H1 (cell line): ENCODE results near the gene GPC3. TPM values are rescaled to one million over a fixed set of nuclear protein-coding genes. Genes with fewer than 3 reads are reported as not detected.

Source experiments
- CTCF ChIA-PET: fragments of 300-600 bp; sonication (Branson Sonifier 250); formaldehyde crosslinking; loops from one replicate; lab custom pipeline; 2021; ENCODE audit not compliant: partially characterized antibody; lab: Charles Lee
- POLR2A ChIA-PET: fragments of 300-600 bp; sonication (Branson Sonifier 250); formaldehyde crosslinking; loops from one replicate; lab custom pipeline; 2021; ENCODE audit warnings: inconsistent platforms; ENCODE audit not compliant: partially characterized antibody; lab: Charles Lee
- DNase-seq, 2 experiments: peaks; one replicate each; pipeline versions ENCODE4 v3.0.0 to v3.0.0-alpha.2; 2010 to 2022; ENCODE audit warnings: low spot score in 2 of 2, low read depth in 1 of 2, mixed read lengths in 1 of 2
- FAIRE-seq: peaks from 2 replicates; lab custom pipeline; 2011; peaks lifted over from hg19 to GRCh38; lab: Jason Lieb, UNC
- H2AFZ ChIP-seq: 2 replicates; pipeline ENCODE4 v1.8.1; 2012; ENCODE audit warnings: low read length, inconsistent platforms
- H2AK5ac ChIP-seq: 2 replicates; pipeline ENCODE4 v1.6.1; 2013; ENCODE audit warnings: low read depth, low read length
- H2BK120ac ChIP-seq: replicated peaks from 2 replicates; pipeline ENCODE3; 2013; ENCODE audit warnings: low read depth, low read length, inconsistent platforms
- H2BK12ac ChIP-seq: 2 replicates; pipeline ENCODE4 v1.6.1; 2013; ENCODE audit warnings: low read depth, low read length
- H2BK15ac ChIP-seq: 2 replicates; pipeline ENCODE4 v1.6.1; 2013; ENCODE audit warnings: low read length
- H2BK20ac ChIP-seq: 2 replicates; pipeline ENCODE4 v1.6.1; 2013; ENCODE audit warnings: low read length
- H2BK5ac ChIP-seq: 2 replicates; pipeline ENCODE4 v1.6.1; 2013; ENCODE audit warnings: low read depth, low read length
- H3K14ac ChIP-seq: 2 replicates; pipeline ENCODE4 v1.6.1; 2013; ENCODE audit warnings: inconsistent platforms; ENCODE audit not compliant: insufficient read length
- H3K18ac ChIP-seq: 2 replicates; pipeline ENCODE4 v1.6.1; 2013; ENCODE audit warnings: low read length; ENCODE audit errors: extremely low read depth
- H3K23ac ChIP-seq: 2 replicates; pipeline ENCODE4 v1.6.1; 2013; ENCODE audit warnings: inconsistent platforms; ENCODE audit not compliant: insufficient read length
- H3K23me2 ChIP-seq: 2 replicates; pipeline ENCODE4 v1.6.1; 2013; ENCODE audit warnings: low read depth, low read length
- H3K27ac ChIP-seq: 2 replicates; pipeline ENCODE4 v1.6.1; 2011; ENCODE audit warnings: low read depth, low read length, inconsistent platforms
- H3K27me3 ChIP-seq, 4 experiments: replicated peaks in 1 of 4; 1 replicate in 1 of 4; 2 replicates in 3 of 4; pipeline versions ENCODE4 v1.6.1 to v1.8.1; 2011 to 2013; ENCODE audit warnings: low read length in 3 of 4, mild to moderate bottlenecking in 3 of 4, inconsistent platforms in 2 of 4, mixed read lengths in 2 of 4, moderate library complexity in 1 of 4; ENCODE audit not compliant: control insufficient read depth in 3 of 4, insufficient read depth in 3 of 4; ENCODE audit errors: extremely low read depth in 1 of 4
- H3K36me3 ChIP-seq, 4 experiments: 2 replicates each; pipeline versions ENCODE4 v1.6.1 to v1.8.1; 2011 to 2013; ENCODE audit warnings: mild to moderate bottlenecking in 4 of 4, low read length in 3 of 4, moderate library complexity in 2 of 4, control low read depth in 1 of 4, inconsistent platforms in 1 of 4; ENCODE audit not compliant: insufficient read depth in 4 of 4, control insufficient read depth in 2 of 4
- H3K4ac ChIP-seq: replicated peaks from 2 replicates; pipeline ENCODE3; 2013; ENCODE audit warnings: low read length, low read depth, mixed read lengths, inconsistent platforms; ENCODE audit not compliant: insufficient read length
- H3K4me1 ChIP-seq, 4 experiments: replicated peaks in 1 of 4; 1 replicate in 1 of 4; 2 replicates in 3 of 4; pipeline versions ENCODE4 v1.6.1 to v1.8.1; 2011 to 2013; ENCODE audit warnings: low read length in 3 of 4, inconsistent platforms in 2 of 4, mixed read lengths in 1 of 4; ENCODE audit not compliant: insufficient read depth in 4 of 4, control insufficient read depth in 3 of 4
- H3K4me2 ChIP-seq, 2 experiments: 2 replicates each; pipeline versions ENCODE4 v1.6.1 to v1.8.1; 2011 to 2013; ENCODE audit warnings: low read depth in 2 of 2, low read length in 2 of 2, control low read depth in 1 of 2, inconsistent platforms in 1 of 2, mild to moderate bottlenecking in 1 of 2; ENCODE audit not compliant: insufficient read depth in 1 of 2
- H3K4me3 ChIP-seq, 4 experiments: fragments of 200-600, 300-600 bp in 1 of 4; sonication (generic), shearing (Covaris generic), sonication (Bioruptor Twin) in 1 of 4; 2 replicates each; pipeline versions ENCODE4 v1.5.1 to v1.8.1; 2011 to 2016; ENCODE audit warnings: low read length in 4 of 4, low read depth in 3 of 4, control low read depth in 2 of 4, inconsistent platforms in 2 of 4, mild to moderate bottlenecking in 2 of 4, mixed read lengths in 1 of 4, moderate library complexity in 1 of 4; ENCODE audit not compliant: insufficient read depth in 2 of 4; ENCODE audit errors: extremely low read depth in 1 of 4
- H3K56ac ChIP-seq: replicated peaks from 2 replicates; pipeline ENCODE3; 2013; ENCODE audit warnings: low read depth, mild to moderate bottlenecking, mixed read lengths, low read length, inconsistent platforms; ENCODE audit not compliant: insufficient read length
- H3K79me1 ChIP-seq: 2 replicates; pipeline ENCODE4 v1.6.1; 2013; ENCODE audit warnings: low read depth, low read length, control low read depth
- H3K79me2 ChIP-seq, 2 experiments: 2 replicates each; pipeline versions ENCODE4 v1.6.1 to v1.8.1; 2012 to 2013; ENCODE audit warnings: low read length in 2 of 2, mild to moderate bottlenecking in 2 of 2, inconsistent platforms in 1 of 2; ENCODE audit not compliant: insufficient read depth in 2 of 2, control insufficient read depth in 1 of 2
- H3K9ac ChIP-seq, 4 experiments: replicated peaks in 1 of 4; 1 replicate in 1 of 4; 2 replicates in 3 of 4; pipeline versions ENCODE4 v1.6.1 to v1.8.1; 2011 to 2013; ENCODE audit warnings: low read depth in 3 of 4, low read length in 3 of 4, control low read depth in 2 of 4, mild to moderate bottlenecking in 2 of 4, moderate library complexity in 2 of 4, inconsistent platforms in 1 of 4; ENCODE audit errors: extremely low read depth in 1 of 4
- H3K9me3 ChIP-seq, 2 experiments: 2 replicates each; pipeline versions ENCODE4 v1.6.1 to v1.8.1; 2012 to 2013; ENCODE audit warnings: mild to moderate bottlenecking in 2 of 2, moderate library complexity in 2 of 2, control low read depth in 1 of 2, inconsistent platforms in 1 of 2, low read depth in 1 of 2, low read length in 1 of 2, mixed read lengths in 1 of 2; ENCODE audit not compliant: insufficient read depth in 2 of 2
- H4K20me1 ChIP-seq, 2 experiments: replicated peaks in 1 of 2; 2 replicates each; pipeline versions ENCODE3 to v1.8.1; 2011 to 2013; ENCODE audit warnings: inconsistent platforms in 2 of 2, low read length in 2 of 2, mild to moderate bottlenecking in 1 of 2; ENCODE audit not compliant: insufficient read depth in 2 of 2, control insufficient read depth in 1 of 2
- H4K5ac ChIP-seq: 2 replicates; pipeline ENCODE4 v1.6.1; 2013; ENCODE audit warnings: low read length, low read depth, mixed read lengths, inconsistent platforms; ENCODE audit not compliant: insufficient read length
- H4K8ac ChIP-seq: 2 replicates; pipeline ENCODE4 v1.8.0; 2013; ENCODE audit warnings: mild to moderate bottlenecking, moderate library complexity, low read length, inconsistent platforms; ENCODE audit not compliant: insufficient read depth; ENCODE audit errors: extremely low read depth
- H4K91ac ChIP-seq: replicated peaks from 2 replicates; pipeline ENCODE3; 2013; ENCODE audit warnings: low read length, mixed read lengths, inconsistent platforms; ENCODE audit not compliant: insufficient read length
- ATF2 ChIP-seq: IDR thresholded peaks from 2 replicates; pipeline ENCODE4 v1.6.1; 2012; ENCODE audit warnings: low read length, inconsistent platforms
- BRCA1 ChIP-seq: IDR thresholded peaks from 2 replicates; pipeline ENCODE4 v1.6.1; 2012; ENCODE audit warnings: low read depth, low read length, improper control_type of control experiment
- CEBPB ChIP-seq: IDR thresholded peaks from 2 replicates; pipeline ENCODE4 v1.6.1; 2012; ENCODE audit warnings: low read depth, low read length
- CHD2 ChIP-seq: IDR thresholded peaks from 2 replicates; pipeline ENCODE4 v1.6.1; 2012; ENCODE audit warnings: low read length, improper control_type of control experiment
- GABPA ChIP-seq: IDR thresholded peaks from 2 replicates; pipeline ENCODE4 v1.6.1; 2011; ENCODE audit warnings: mild to moderate bottlenecking, low read length, moderate library complexity, borderline replicate concordance; ENCODE audit not compliant: insufficient read depth
- GTF2F1 ChIP-seq: IDR thresholded peaks from 2 replicates; pipeline ENCODE4 v1.6.1; 2012; ENCODE audit warnings: low read depth, low read length, improper control_type of control experiment, borderline replicate concordance
- HDAC6 ChIP-seq: IDR thresholded peaks from one replicate; pipeline ENCODE4 v1.7.1; 2012; ENCODE audit warnings: low read depth, mild to moderate bottlenecking, inconsistent platforms, low read length, moderate library complexity
- RAD21 ChIP-seq, 2 experiments: IDR thresholded peaks in 1 of 2; conservative IDR thresholded peaks in 1 of 2; 2 replicates each; pipeline ENCODE4 v1.6.1; 2011; ENCODE audit warnings: low read depth in 2 of 2, low read length in 2 of 2, improper control_type of control experiment in 1 of 2, inconsistent platforms in 1 of 2, mild to moderate bottlenecking in 1 of 2, moderate library complexity in 1 of 2
- SP2 ChIP-seq: IDR thresholded peaks from 2 replicates; pipeline ENCODE4 v1.6.1; 2012; ENCODE audit warnings: mild to moderate bottlenecking, low read length, inconsistent platforms
- SUZ12 ChIP-seq: fragments of 200-600 bp; sonication (generic); IDR thresholded peaks from 2 replicates; pipeline ENCODE4 v1.6.1; 2012; ENCODE audit warnings: mild to moderate bottlenecking, inconsistent platforms, low read length, moderate library complexity, mixed read lengths
- TEAD4 ChIP-seq: IDR thresholded peaks from 2 replicates; pipeline ENCODE4 v1.6.1; 2012; ENCODE audit warnings: low read depth, low read length, inconsistent platforms, mixed read lengths
- YY1 ChIP-seq: IDR thresholded peaks from 2 replicates; pipeline ENCODE4 v1.6.1; 2011; ENCODE audit warnings: low read depth, mild to moderate bottlenecking, low read length
- WGBS, 2 experiments: shearing (Covaris generic) in 1 of 2; methylation state at CpG; one replicate each; pipeline versions ENCODE4 v1.1.6 to v1.1.7; 2013 to 2015; ENCODE audit warnings: low lambda C conversion rate in 2 of 2, mixed read lengths in 2 of 2, inconsistent platforms in 1 of 2, low coverage in 1 of 2, missing lambda C conversion rate in 1 of 2; ENCODE audit not compliant: insufficient replicate concordance in 2 of 2, insufficient coverage in 1 of 2, insufficient read length in 1 of 2; ENCODE audit errors: extremely low coverage in 1 of 2, missing lambda C conversion rate in 1 of 2; 5-methylcytosine and 5-hydroxymethylcytosine counted together
- polyA plus RNA-seq, 7 experiments: library from polyadenylated mRNA; depleted of rRNA in 3 of 7; stranded (reverse) in 5 of 7; unstranded in 2 of 7; fragments of >200 nt in 5 of 7; fragments of 200-250 nt in 2 of 7; gene quantifications; 1 replicate in 5 of 7; 2 replicates in 1 of 7; 4 replicates in 1 of 7; pipeline versions ENCODE4 v1.2.1 to v1.2.3, GENCODE V29; 2011 to 2013; ENCODE audit warnings: missing spikeins in 2 of 7, mixed read lengths in 2 of 7
- total RNA-seq: library from RNA; stranded (reverse); fragmentation: NEBNext Ultra II Directional; extraction: Animal tissue kit (Norgen Biotek cat#: 25700); gene quantifications from 2 replicates; pipeline ENCODE4 v1.2.1, GENCODE V29; 2021

Gene GPC3
- total and polyA plus RNA-seq, 2 of the 8 experiments (the other 6 are each of a cell fraction or from before 2014, with no cell fraction given) = 64.8 to 71.9 TPM

- Histone ChIP-seq H3K14ac (no peak overlapping the region), H3K4me1 (no peaks in the 10 kb centered on the region), H3K4me3 (no peak overlapping the region), H3K27ac (no peak overlapping the region), H3K23ac (no peak overlapping the region), H3K4ac (no peak overlapping the region), H2AK5ac (no peak overlapping the region), H3K9ac (no peak overlapping the region), H2BK120ac (no peak overlapping the region), H3K56ac (no peak overlapping the region), H4K8ac (no peak overlapping the region; the same call in 1 of the 2 replicates), H4K20me1 (no peaks in the 10 kb centered on the region), H3K36me3 (peaks cover 0 to 2% (median 0%) of the 10 kb centered on the region in 4 experiments; a peak in 1 of 8 replicates), H4K91ac (no peak overlapping the region), H2BK20ac (no peak overlapping the region), H3K4me2 (no peak overlapping the region), H3K27me3 (no peaks in the 10 kb centered on the region), H3K23me2 (no peaks in the 10 kb centered on the region), H2BK12ac (no peak overlapping the region), H3K79me2 (no peaks in the 10 kb centered on the region), H3K79me1 (no peaks in the 10 kb centered on the region), H4K5ac (no peak overlapping the region), H3K9me3 (peaks cover 0 to 5% of the 10 kb centered on the region in 2 experiments; a peak in 1 of 4 replicates), H2BK15ac (no peak overlapping the region), H2AFZ (no peak overlapping the region), H3K18ac (no peak overlapping the region), H2BK5ac (no peak overlapping the region; the same call in 1 of the 2 replicates)
- ChIA-PET POLR2A (no interaction called here), CTCF (no interaction called here)
- FAIRE-seq (no peak), DNase-seq (no peak)
- WGBS, 2 experiments = 90% methylated on average over 3 of the region's 3 CpGs; no CpG with 5 or more reads in 1 of the 2 experiments
- TF ChIP-seq BRCA1 (no peak), RAD21 (IDR thresholded peaks at IDR 0.05 in 1 of 2, conservative IDR thresholded peaks at IDR 0.05 in 1 of 2; ENCODE audit: low read depth in 2 of 2, low read length in 2 of 2) (no peak), TEAD4 (no peak), HDAC6 (no peak), ATF2 (no peak), GTF2F1 (no peak), CHD2 (no peak), CEBPB (no peak), SUZ12 (no peak), GABPA (no peak), SP2 (no peak), YY1 (no peak)
These were observed 442.9 kb downstream of the GPC3 start for GRCh38 chrX:133542476-133542875.
